ENCODE results near the gene NPEPPS. TPM values are rescaled to one million over a fixed set of nuclear protein-coding genes. Genes with fewer than 3 reads are reported as not detected.

The NPEPPS gene
- total RNA-seq, 4 donors from 2014 or later = 119 to 237 (median 170) TPM

GRCh38 chr17:47628014-47628566 is 97.2 kb downstream of the NPEPPS start:
- WGBS, 2 donors (ENCODE audit: low coverage in 1 of 2) = 95% methylated on average over 8 of the region's 8 CpGs; no CpG with 5 or more reads in 1 of the 2 donors
- in situ Hi-C loops (cut with MboI; ENCODE audit: low pct_ligation_motif_present in 1 of 4, low pct_unique_long_range_greater_than_20kb in 1 of 4, low sequenced_read_pairs in 3 of 4) (no loop called here), intact Hi-C loops (cut with DNase I; ENCODE audit: low total_unique reads) (no loop called here)
- no peak overlapping the region for H3K27ac ChIP-seq
- H3K9me3 ChIP-seq = no peaks in the 10 kb centered on the region
- H3K36me3 ChIP-seq = peaks cover 0 to 10% (median 0%) of the 10 kb centered on the region in 4 donors
- H3K27me3 ChIP-seq = no peaks in the 10 kb centered on the region
- H3K4me1 ChIP-seq = no peaks in the 10 kb centered on the region
- no peak for TF ChIP-seq CTCF (IDR thresholded peaks at IDR 0.05)
- no peak overlapping the region for H3K4me3 ChIP-seq
- no peak for DNase-seq

DNA sequence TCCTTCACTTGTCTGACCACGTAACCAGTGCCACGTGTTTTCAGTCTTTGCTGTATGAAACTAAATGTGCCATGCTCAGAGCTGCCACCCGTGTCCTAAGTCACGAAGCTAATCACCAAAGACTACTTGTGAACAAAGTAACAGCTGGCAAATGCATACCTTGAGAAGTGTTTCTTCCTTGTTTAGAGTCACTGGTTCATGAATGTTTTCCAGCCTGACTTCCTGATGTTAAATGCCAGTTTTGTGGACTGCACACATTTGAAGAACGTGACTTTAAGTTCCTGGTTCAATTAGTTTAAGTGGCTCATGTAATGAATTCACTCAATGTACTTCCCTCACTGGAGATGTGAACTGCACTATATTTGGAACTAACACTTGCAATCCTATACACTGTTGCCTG is 98.9 kb downstream of the NPEPPS start:
- in situ Hi-C loops (cut with MboI; ENCODE audit: low pct_ligation_motif_present in 1 of 4, low pct_unique_long_range_greater_than_20kb in 1 of 4, low sequenced_read_pairs in 3 of 4) (no loop called here), intact Hi-C loops (cut with DNase I; ENCODE audit: low total_unique reads) (no loop called here)
- no peak for DNase-seq
- H3K36me3 ChIP-seq = peaks cover 0 to 4% (median 0%) of the 10 kb centered on the region in 4 donors
- H3K9me3 ChIP-seq = no peaks in the 10 kb centered on the region
- TF ChIP-seq POLR2AphosphoS5 (IDR thresholded peaks at IDR 0.05) = no peak
- WGBS, 2 donors (ENCODE audit: low coverage in 1 of 2) = 66 to 76% methylated on average over 3 to 5 of the region's 5 CpGs
- H3K4me3 ChIP-seq = no peak overlapping the region
- no peaks in the 10 kb centered on the region for H3K4me1 ChIP-seq
- no peak overlapping the region for H3K27ac ChIP-seq
- H3K27me3 ChIP-seq = no peaks in the 10 kb centered on the region

GRCh38 chr17:47630614-47631013 is 99.7 kb downstream of the NPEPPS start:
- in situ Hi-C loops (cut with MboI; ENCODE audit: low pct_ligation_motif_present in 1 of 4, low pct_unique_long_range_greater_than_20kb in 1 of 4, low sequenced_read_pairs in 3 of 4) = no loop called here
- Histone ChIP-seq H3K4me3 (no peak overlapping the region), H3K4me1 (no peaks in the 10 kb centered on the region), H3K9me3 (no peaks in the 10 kb centered on the region), H3K36me3 (peaks cover 0 to 4% (median 0%) of the 10 kb centered on the region in 4 donors), H3K27me3 (no peaks in the 10 kb centered on the region), H3K27ac (no peak overlapping the region)
- no peak for DNase-seq
- 72% methylated on average over 2 of the region's 2 CpGs; no CpG with 5 or more reads in 1 of the 2 donors for WGBS, 2 donors (ENCODE audit: low coverage in 1 of 2)
- TF ChIP-seq POLR2AphosphoS5 (IDR thresholded peaks at IDR 0.05) (no peak), EP300 (IDR thresholded peaks at IDR 0.05; ENCODE audit: low read depth) (no peak), CTCF (IDR thresholded peaks at IDR 0.05) (no peak), POLR2A (IDR thresholded peaks at IDR 0.05) (no peak)
- intact Hi-C loops (cut with DNase I; ENCODE audit: low total_unique reads) = no loop called here

GRCh38 chr17:47632991-47633390 is 102.1 kb downstream of the NPEPPS start:
- no peak overlapping the region for H3K27ac ChIP-seq
- no peaks in the 10 kb centered on the region for H3K4me1 ChIP-seq
- 81 to 83% methylated on average over 3 of the region's 3 CpGs for WGBS, 2 donors (ENCODE audit: low coverage in 1 of 2)
- no peak overlapping the region for H3K4me3 ChIP-seq
- TF ChIP-seq POLR2A (IDR thresholded peaks at IDR 0.05) = no peak
- TF ChIP-seq POLR2AphosphoS5 (IDR thresholded peaks at IDR 0.05) = no peak
- no peak for TF ChIP-seq CTCF (IDR thresholded peaks at IDR 0.05)
- TF ChIP-seq EP300 (IDR thresholded peaks at IDR 0.05; ENCODE audit: low read depth) = no peak
- no peaks in the 10 kb centered on the region for H3K27me3 ChIP-seq
- in situ Hi-C loops (cut with MboI; ENCODE audit: low pct_ligation_motif_present in 1 of 4, low pct_unique_long_range_greater_than_20kb in 1 of 4, low sequenced_read_pairs in 3 of 4) (no loop called here), intact Hi-C loops (cut with DNase I; ENCODE audit: low total_unique reads) (no loop called here)
- no peak for DNase-seq
- H3K36me3 ChIP-seq = peaks cover 0 to 4% (median 0%) of the 10 kb centered on the region in 4 donors
- no peaks in the 10 kb centered on the region for H3K9me3 ChIP-seq

- WGBS, 2 donors (ENCODE audit: low coverage in 1 of 2) = 95 to 100% methylated on average over 1 of the region's 1 CpG
- Histone ChIP-seq H3K36me3 (peaks cover 0 to 4% (median 0%) of the 10 kb centered on the region in 4 donors), H3K4me1 (no peaks in the 10 kb centered on the region), H3K27ac (no peak overlapping the region), H3K9me3 (no peaks in the 10 kb centered on the region), H3K27me3 (no peaks in the 10 kb centered on the region), H3K4me3 (no peak overlapping the region)
- intact Hi-C loops (cut with DNase I; ENCODE audit: low total_unique reads) = no loop called here
- TF ChIP-seq CTCF (IDR thresholded peaks at IDR 0.05) (no peak), POLR2AphosphoS5 (IDR thresholded peaks at IDR 0.05) (no peak), POLR2A (IDR thresholded peaks at IDR 0.05) (no peak), EP300 (IDR thresholded peaks at IDR 0.05; ENCODE audit: low read depth) (no peak)
- in situ Hi-C loops (cut with MboI; ENCODE audit: low pct_ligation_motif_present in 1 of 4, low pct_unique_long_range_greater_than_20kb in 1 of 4, low sequenced_read_pairs in 3 of 4) = no loop called here
- DNase-seq = no peak
These were observed 103.1 kb downstream of the NPEPPS start for GRCh38 chr17:47633996-47634395.
